GM12864 (cell line): ENCODE measurements around the gene ZNF101.
A peak's percentile ranks its signal among the peaks of the same experiment; 100 is the strongest.
"Not testable (repeated sequence)": the region's sequence is repeated elsewhere in the genome, so short reads cannot be mapped to it uniquely, and the experiment has no call there.

Source experiments
- DNase-seq: peaks from one replicate; pipeline ENCODE4 v3.0.0-alpha.2; 2011; ENCODE audit warnings: low read depth
- H3K4me3 ChIP-seq: 2 replicates; pipeline ENCODE4 v1.5.1; 2011; ENCODE audit warnings: mild to moderate bottlenecking, low read depth, low read length, control low read depth
- CTCF ChIP-seq: IDR thresholded peaks from 2 replicates; pipeline ENCODE4 v1.5.1; 2011; ENCODE audit warnings: low read depth, mild to moderate bottlenecking, moderate library complexity, low read length, control low read depth, inconsistent platforms; ENCODE audit errors: missing control alignments

Gene ZNF101

GRCh38 chr19:19661675-19662251 lies 6.9 kb upstream of the ZNF101 start:
- no peak for TF ChIP-seq CTCF
- H3K4me3 ChIP-seq: peak overlapping the region; percentile 99
- DNase-seq: peak; percentile 95

DNA sequence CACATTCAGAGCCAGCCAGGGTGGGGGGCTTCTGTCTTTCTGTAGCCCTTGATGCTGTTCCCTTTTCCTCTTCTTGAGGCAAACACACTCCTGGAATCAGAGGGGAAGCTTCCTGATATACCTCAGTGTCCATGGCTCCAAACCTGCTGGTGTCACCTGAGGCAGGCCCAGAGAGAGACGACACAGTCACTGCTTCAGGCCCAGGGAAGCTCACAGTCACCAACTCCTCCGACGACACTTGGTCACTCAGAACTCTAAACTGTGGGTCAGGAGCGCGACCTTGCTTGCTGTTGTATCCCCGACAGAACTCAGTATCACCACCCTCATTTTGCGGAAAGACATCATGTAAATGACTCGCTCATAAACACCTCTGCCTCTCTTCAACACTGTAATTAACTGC lies 6.3 kb upstream of the ZNF101 start:
- TF ChIP-seq CTCF: no peak
- no peak for DNase-seq
- peak overlapping the region; percentile 99 for H3K4me3 ChIP-seq

DNA sequence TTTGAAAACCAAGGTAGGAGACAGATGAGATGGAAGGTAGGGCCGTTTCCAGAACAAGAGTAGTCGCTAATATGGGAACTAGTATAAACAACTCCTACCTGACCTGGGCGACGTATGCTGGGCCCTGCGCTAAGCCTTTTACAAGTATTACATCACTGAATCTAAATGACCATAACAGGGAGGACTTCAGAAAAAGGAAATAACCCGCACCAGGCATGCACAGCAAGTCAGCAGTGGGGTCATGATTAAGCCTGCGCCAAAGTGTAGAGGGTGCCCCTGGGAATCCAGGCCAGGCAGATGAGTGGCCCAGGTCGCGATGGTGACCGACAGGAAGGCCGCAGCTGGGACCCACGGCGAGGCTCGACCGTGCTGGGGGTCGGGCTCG lies 5.8 kb upstream of the ZNF101 start:
- DNase-seq: no peak
- peak overlapping the region; percentile 99 for H3K4me3 ChIP-seq
- no peak for TF ChIP-seq CTCF

DNA sequence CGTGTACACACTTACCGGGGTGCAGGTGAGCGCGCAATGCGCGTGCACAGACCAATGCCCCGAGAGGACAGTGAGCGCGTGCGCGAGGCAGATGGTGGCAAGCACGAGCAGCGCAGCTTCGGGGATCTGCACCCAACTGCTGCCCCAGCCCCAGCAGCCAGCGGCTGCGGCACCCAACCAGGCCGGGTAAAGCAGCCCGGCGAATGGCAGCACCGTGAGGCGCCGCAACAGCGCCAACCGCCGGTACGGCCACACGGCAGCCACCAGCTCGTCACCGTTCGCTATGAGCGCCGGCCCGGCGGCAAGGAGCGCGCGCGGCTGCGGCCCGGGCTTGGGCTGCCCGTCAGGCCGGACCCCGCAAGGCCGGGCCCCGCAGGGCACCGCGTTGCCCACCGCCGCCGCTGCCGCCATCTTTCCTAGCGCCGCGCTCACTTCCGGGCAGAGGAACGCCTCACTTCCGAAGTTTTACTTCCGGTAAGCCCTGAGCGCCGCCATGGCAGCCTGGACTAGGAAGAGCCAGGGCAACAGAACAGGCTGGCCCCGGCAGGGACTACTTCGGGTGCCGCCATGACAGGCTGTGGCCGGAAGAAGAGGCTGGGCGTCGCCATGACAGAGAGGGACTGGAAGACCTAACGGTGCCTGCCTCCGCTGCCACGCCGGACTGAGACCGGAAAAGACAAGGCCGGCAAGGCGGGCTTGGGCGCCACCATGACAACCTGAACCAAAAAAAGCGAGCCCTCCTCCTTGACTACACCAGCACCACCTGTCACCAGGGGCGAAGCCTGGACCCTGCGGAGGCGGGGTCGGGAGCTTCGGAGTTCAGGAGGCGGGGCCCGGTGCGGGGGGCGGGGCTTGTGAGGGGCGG lies 5.2 kb upstream of the ZNF101 start, which contains the start of gene ATP13A1:
TSS of gene ATP13A1 (minus strand) at position 421 of the 865 bp plus-strand sequence. CDS start at position 411, 10 bp downstream.
- peak within 1 kb of the TSS; percentile 99 for H3K4me3 ChIP-seq
- TF ChIP-seq CTCF: peak; percentile 33
- peak; percentile 97 for DNase-seq

- not testable (repeated sequence) for DNase-seq, H3K4me3 ChIP-seq
These were observed 3.2 kb upstream of the ZNF101 start for GRCh38 chr19:19665420-19665948.

- no peak for TF ChIP-seq CTCF
- DNase-seq: no peak
- peak overlapping the region; percentile 95 for H3K4me3 ChIP-seq
These were observed 1.5 kb downstream of the ZNF101 start for GRCh38 chr19:19670070-19670551.

DNA sequence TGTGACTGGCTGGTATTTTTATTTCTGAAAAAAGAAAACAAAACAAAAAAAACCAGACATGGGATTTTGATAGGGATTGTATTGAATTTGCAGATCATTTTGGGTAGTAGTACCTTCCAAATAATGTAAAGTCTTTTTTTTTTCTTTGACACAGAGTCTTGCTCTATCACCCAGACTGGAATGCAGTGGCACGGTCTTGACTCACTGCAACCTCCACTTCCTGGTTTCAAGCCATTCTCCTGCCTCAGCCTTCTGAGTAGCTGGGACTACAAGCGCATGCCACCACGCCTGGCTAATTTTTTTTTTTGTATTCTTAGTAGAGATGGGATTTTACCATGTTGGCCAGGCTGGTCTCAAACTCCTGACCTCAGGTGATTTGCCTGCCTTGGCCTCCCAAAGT lies 4.2 kb downstream of the ZNF101 start:
- no peak for TF ChIP-seq CTCF
- no peak overlapping the region for H3K4me3 ChIP-seq
- DNase-seq: no peak
